Measurements from ENCODE around the gene C3orf49.

The C3orf49 gene

GRCh38 chr3:63800097-63800496, 19.0 kb upstream of the C3orf49 start:
- no peak for TF ChIP-seq CTCF (IDR thresholded peaks at IDR 0.05; ENCODE audit: low read depth, low read length, missing control alignments)
- DNase-seq (ENCODE audit: extremely low read depth, low read depth) = peak; percentile 26
- H3K4me3 ChIP-seq (replicated peaks; ENCODE audit: low read depth, low read length) = no peak overlapping the region

GRCh38 chr3:63803911-63804310, 15.2 kb upstream of the C3orf49 start:
- no peak for TF ChIP-seq CTCF (IDR thresholded peaks at IDR 0.05; ENCODE audit: low read depth, low read length, missing control alignments)
- DNase-seq (ENCODE audit: extremely low read depth, low read depth) = no peak
- H3K4me3 ChIP-seq (replicated peaks; ENCODE audit: low read depth, low read length) = no peak overlapping the region

- no peak for DNase-seq (ENCODE audit: extremely low read depth, low read depth)
- no peak overlapping the region for H3K4me3 ChIP-seq (replicated peaks; ENCODE audit: low read depth, low read length)
- no peak for TF ChIP-seq CTCF (IDR thresholded peaks at IDR 0.05; ENCODE audit: low read depth, low read length, missing control alignments)
These were observed 11.0 kb upstream of the C3orf49 start for GRCh38 chr3:63807961-63808565.

- H3K4me3 ChIP-seq (replicated peaks; ENCODE audit: low read depth, low read length) = no peak overlapping the region
- no peak for TF ChIP-seq CTCF (IDR thresholded peaks at IDR 0.05; ENCODE audit: low read depth, low read length, missing control alignments)
- DNase-seq (ENCODE audit: extremely low read depth, low read depth) = no peak
These were observed 10.5 kb upstream of the C3orf49 start for GRCh38 chr3:63808633-63809032.

- no peak overlapping the region for H3K4me3 ChIP-seq (replicated peaks; ENCODE audit: low read depth, low read length)
- DNase-seq (ENCODE audit: extremely low read depth, low read depth) = peak; percentile 47
These were observed 9.5 kb upstream of the C3orf49 start for GRCh38 chr3:63809607-63810006.

GRCh38 chr3:63814237-63814636, 4.9 kb upstream of the C3orf49 start:
- no peak for TF ChIP-seq CTCF (IDR thresholded peaks at IDR 0.05; ENCODE audit: low read depth, low read length, missing control alignments)
- DNase-seq (ENCODE audit: extremely low read depth, low read depth) = no peak
- H3K4me3 ChIP-seq (replicated peaks; ENCODE audit: low read depth, low read length) = no peak overlapping the region

More at GRCh38 chr3:63809607-63810006, 9.5 kb upstream of the C3orf49 start:
- TF ChIP-seq CTCF (IDR thresholded peaks at IDR 0.05; ENCODE audit: low read depth, low read length, missing control alignments) = no peak

- no peak for DNase-seq (ENCODE audit: extremely low read depth, low read depth)
- no peak for TF ChIP-seq CTCF (IDR thresholded peaks at IDR 0.05; ENCODE audit: low read depth, low read length, missing control alignments)
- no peak overlapping the region for H3K4me3 ChIP-seq (replicated peaks; ENCODE audit: low read depth, low read length)
These were observed 1.9 kb upstream of the C3orf49 start for GRCh38 chr3:63817225-63817624.

Measured in HFF-Myc (cell line).